OCI-LY7 (cell line): Measurements from ENCODE around the gene SLC32A1. TPM values are rescaled to one million over a fixed set of nuclear protein-coding genes. Genes with fewer than 3 reads are reported as not detected.

Source experiments
- BruUV-seq: library from RNA; stranded (reverse); fragments of 400-500 nt; replicated peaks from 2 replicates; lab custom pipeline; 2021; lab: Mats Ljungman, UMichigan
- CTCF ChIA-PET: fragments of 300-600 bp; sonication (Branson Sonifier 250); formaldehyde crosslinking; loops from one replicate; lab custom pipeline; 2022; ENCODE audit warnings: antibody characterized with exemption; ENCODE audit not compliant: unreplicated experiment; lab: Charles Lee
- POLR2A ChIA-PET: fragments of 300-600 bp; sonication (Branson Sonifier 250); formaldehyde crosslinking; loops from one replicate; lab custom pipeline; 2022; ENCODE audit warnings: antibody characterized with exemption; lab: Charles Lee
- DNase-seq: peaks from one replicate; pipeline ENCODE4 v3.0.0-alpha.2; 2015; ENCODE audit warnings: low spot score
- H2AFZ ChIP-seq: fragments of 200-600 bp; sonication (generic), shearing (Covaris generic); 2 replicates; pipeline ENCODE4 v1.6.1; 2014; ENCODE audit warnings: mild to moderate bottlenecking, antibody characterized with exemption, low read length, moderate library complexity
- H3K27ac ChIP-seq: fragments of 200-600 bp; sonication (generic); 2 replicates; pipeline ENCODE4 v1.5.1; 2014; ENCODE audit warnings: mixed run types, low read depth, mild to moderate bottlenecking, moderate library complexity, low read length, inconsistent platforms; ENCODE audit not compliant: poor library complexity, severe bottlenecking
- H3K36me3 ChIP-seq: fragments of 200-600 bp; sonication (generic); 2 replicates; pipeline ENCODE4 v1.6.1; 2014; ENCODE audit warnings: mild to moderate bottlenecking, antibody characterized with exemption, low read length, moderate library complexity, mixed read lengths; ENCODE audit not compliant: insufficient read depth
- H3K4me1 ChIP-seq: fragments of 200-600 bp; sonication (generic); 2 replicates; pipeline ENCODE4 v1.5.1; 2014; ENCODE audit warnings: mild to moderate bottlenecking, low read length; ENCODE audit not compliant: insufficient read depth, poor library complexity, severe bottlenecking
- H3K4me2 ChIP-seq: fragments of 200-600 bp; sonication (generic); 2 replicates; pipeline ENCODE4 v1.6.1; 2014; ENCODE audit warnings: mild to moderate bottlenecking, low read length
- H3K4me3 ChIP-seq: fragments of 200-600 bp; sonication (generic); 2 replicates; pipeline ENCODE4 v1.5.1; 2014; ENCODE audit warnings: mild to moderate bottlenecking, low read depth, low read length; ENCODE audit not compliant: poor library complexity, severe bottlenecking
- H3K79me2 ChIP-seq: fragments of 200-600 bp; sonication (generic); 2 replicates; pipeline ENCODE4 v1.6.1; 2016; ENCODE audit warnings: low read depth, mild to moderate bottlenecking, low read length, moderate library complexity, mixed read lengths; ENCODE audit not compliant: insufficient read depth
- H3K9me2 ChIP-seq: fragments of 200-600 bp; sonication (generic); 2 replicates; pipeline ENCODE4 v1.6.1; 2016; ENCODE audit warnings: mild to moderate bottlenecking, low read length, mixed read lengths; ENCODE audit not compliant: insufficient read depth
- H3K9me3 ChIP-seq: fragments of 200-600 bp; sonication (generic); 2 replicates; pipeline ENCODE4 v1.6.1; 2014; ENCODE audit warnings: mild to moderate bottlenecking, mixed run types, low read length, mixed read lengths
- H4K20me1 ChIP-seq: fragments of 200-600 bp; sonication (generic); 2 replicates; pipeline ENCODE4 v1.6.1; 2014; ENCODE audit warnings: mild to moderate bottlenecking, antibody characterized with exemption, low read length, moderate library complexity, mixed read lengths; ENCODE audit not compliant: insufficient read depth
- EZH2phosphoT487 ChIP-seq: fragments of 200-600 bp; sonication (generic); IDR thresholded peaks from 2 replicates; pipeline ENCODE4 v1.6.1; 2018; ENCODE audit warnings: low read depth, borderline replicate concordance, mild to moderate bottlenecking, mixed run types, antibody characterized with exemption, low read length, moderate library complexity, mixed read lengths
- intact Hi-C: fragments of 100-400 bp; cut with micrococcal nuclease; formaldehyde crosslinking; loops from one replicate; pipeline ENCODE4 v1.10.0; 2022; ENCODE audit not compliant: unreplicated experiment
- total RNA-seq, 2 experiments: library from RNA; depleted of rRNA in 1 of 2; stranded (reverse); fragments of >200 nt in 1 of 2; shearing (Covaris generic) in 1 of 2; gene quantifications; 2 replicates each; pipeline ENCODE4 v1.2.3, GENCODE V29; 2014 to 2022
- TF ChIP-seq, protein P1 (sequence below): fragments of 200-600 bp; sonication (generic); conservative IDR thresholded peaks from 2 replicates; pipeline ENCODE4 v1.5.1; 2014; ENCODE audit warnings: mild to moderate bottlenecking, antibody characterized with exemption, low read length, moderate library complexity, mixed read lengths

Gene SLC32A1
- total RNA-seq, 2 experiments from 2014 or later, result not detected

GRCh38 chr20:38725148-38725901, 1.0 kb downstream of the SLC32A1 start:
- peaks cover 13% of the 10 kb centered on the region for H3K4me1 ChIP-seq

DNA sequence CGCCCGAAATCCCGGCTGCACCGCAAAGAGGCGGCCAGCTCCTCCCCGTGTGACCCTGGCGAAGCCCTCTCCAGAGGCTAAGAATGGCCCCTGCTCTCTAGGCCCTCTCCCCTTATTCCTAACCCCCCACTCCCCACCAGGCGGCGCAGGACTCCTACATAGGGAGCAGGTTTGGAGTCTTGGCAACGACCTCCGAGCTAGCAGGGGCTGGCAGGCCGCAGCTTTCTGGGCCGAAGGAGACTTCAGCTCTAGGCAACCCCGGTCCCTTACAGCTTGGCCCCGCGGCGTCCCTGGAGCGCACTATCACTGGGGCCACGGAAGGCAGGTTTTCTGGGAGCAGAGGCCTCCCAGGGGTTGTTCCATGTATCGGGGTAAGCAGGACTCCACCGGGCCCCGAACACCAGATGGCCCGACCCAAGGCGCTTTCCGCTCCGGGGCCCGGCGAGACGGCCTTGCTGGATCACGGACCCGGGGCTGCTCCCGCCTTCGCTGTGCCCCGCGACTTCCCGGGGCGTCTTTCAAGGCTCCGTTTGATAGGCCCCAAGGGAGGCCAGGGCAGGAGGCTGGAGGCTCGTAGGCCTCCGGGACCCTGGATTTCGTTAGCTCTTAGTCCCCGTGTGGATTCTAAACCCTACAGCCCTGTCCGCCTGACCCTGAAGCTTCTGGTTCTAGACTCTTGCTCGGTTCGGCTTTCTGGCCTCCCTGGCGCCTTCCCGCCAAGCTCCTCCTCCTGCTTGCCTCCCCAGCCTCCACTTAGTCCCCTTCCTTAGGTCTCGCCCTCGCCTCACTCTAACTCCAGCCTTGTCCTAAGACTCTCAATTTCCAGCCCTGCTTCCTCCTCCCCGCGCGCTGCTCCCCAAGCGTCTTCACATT, 1.9 kb downstream of the SLC32A1 start:
- POLR2A ChIA-PET, result interaction anchor here (0.6 kb wide), 1 partner anchor 1647 kb away, joined by 5 read pairs; no protein-coding TSS in a partner anchor
- H3K9me2 ChIP-seq, result no peaks in the 10 kb centered on the region
- BruUV-seq, result no TSS peak
- TF ChIP-seq, protein P1, sequence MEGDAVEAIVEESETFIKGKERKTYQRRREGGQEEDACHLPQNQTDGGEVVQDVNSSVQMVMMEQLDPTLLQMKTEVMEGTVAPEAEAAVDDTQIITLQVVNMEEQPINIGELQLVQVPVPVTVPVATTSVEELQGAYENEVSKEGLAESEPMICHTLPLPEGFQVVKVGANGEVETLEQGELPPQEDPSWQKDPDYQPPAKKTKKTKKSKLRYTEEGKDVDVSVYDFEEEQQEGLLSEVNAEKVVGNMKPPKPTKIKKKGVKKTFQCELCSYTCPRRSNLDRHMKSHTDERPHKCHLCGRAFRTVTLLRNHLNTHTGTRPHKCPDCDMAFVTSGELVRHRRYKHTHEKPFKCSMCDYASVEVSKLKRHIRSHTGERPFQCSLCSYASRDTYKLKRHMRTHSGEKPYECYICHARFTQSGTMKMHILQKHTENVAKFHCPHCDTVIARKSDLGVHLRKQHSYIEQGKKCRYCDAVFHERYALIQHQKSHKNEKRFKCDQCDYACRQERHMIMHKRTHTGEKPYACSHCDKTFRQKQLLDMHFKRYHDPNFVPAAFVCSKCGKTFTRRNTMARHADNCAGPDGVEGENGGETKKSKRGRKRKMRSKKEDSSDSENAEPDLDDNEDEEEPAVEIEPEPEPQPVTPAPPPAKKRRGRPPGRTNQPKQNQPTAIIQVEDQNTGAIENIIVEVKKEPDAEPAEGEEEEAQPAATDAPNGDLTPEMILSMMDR, result 0 out of 2 replicates have a peak, but pooled peaks have one; percentile 29
- TF ChIP-seq EZH2phosphoT487, result no peak
- H3K4me2 ChIP-seq, result peak overlapping the region; percentile 50
- no peaks in the 10 kb centered on the region for H3K79me2 ChIP-seq
- H2AFZ ChIP-seq, result no peak overlapping the region
- CTCF ChIA-PET, result no interaction called here
- intact Hi-C loops, result no loop called here
- H3K9me3 ChIP-seq, result no peaks in the 10 kb centered on the region
- no peaks in the 10 kb centered on the region for H3K36me3 ChIP-seq
- H3K4me3 ChIP-seq, result no peak overlapping the region
- no peak overlapping the region for H3K27ac ChIP-seq
- peaks cover 17% of the 10 kb centered on the region for H3K4me1 ChIP-seq
- no peaks in the 10 kb centered on the region for H4K20me1 ChIP-seq
- DNase-seq, result no peak

More at GRCh38 chr20:38725148-38725901, 1.0 kb downstream of the SLC32A1 start:
- H3K9me3 ChIP-seq, result no peaks in the 10 kb centered on the region
- peak; percentile 75 for DNase-seq
- H3K9me2 ChIP-seq, result no peaks in the 10 kb centered on the region
- H3K4me2 ChIP-seq, result peak overlapping the region; percentile 50
- no peaks in the 10 kb centered on the region for H4K20me1 ChIP-seq
- no peaks in the 10 kb centered on the region for H3K36me3 ChIP-seq
- peak overlapping the region; percentile 18 for H3K4me3 ChIP-seq
- no TSS peak for BruUV-seq
- no peaks in the 10 kb centered on the region for H3K79me2 ChIP-seq
- H3K27ac ChIP-seq, result no peak overlapping the region
- ChIA-PET POLR2A (interaction anchor here (0.6 kb wide), 1 partner anchor 66 kb away, joined by 4 read pairs; no protein-coding TSS in a partner anchor), CTCF (no interaction called here)
- no peak overlapping the region for H2AFZ ChIP-seq
- intact Hi-C loops, result no loop called here
- TF ChIP-seq, protein P1, result peak; percentile 68
- no peak for TF ChIP-seq EZH2phosphoT487
